Activated CD4-positive, alpha-beta T cell treated with anti-CD3 and anti-CD28 coated beads, Interleukin-10, Interleukin-2, amounts not matched to agents 100 ng/mL and 50 ng/mL, durations not matched to agents 16 hours and 8 hours (primary cell): Measurements from ENCODE around the gene SRC.
"Not testable (repeated sequence)": the region's sequence is repeated elsewhere in the genome, so short reads cannot be mapped to it uniquely, and the experiment has no call there.

Experiments
- DNase-seq: peaks from one replicate; pipeline ENCODE4 v3.0.0-alpha.2; 2020

SRC gene

DNA sequence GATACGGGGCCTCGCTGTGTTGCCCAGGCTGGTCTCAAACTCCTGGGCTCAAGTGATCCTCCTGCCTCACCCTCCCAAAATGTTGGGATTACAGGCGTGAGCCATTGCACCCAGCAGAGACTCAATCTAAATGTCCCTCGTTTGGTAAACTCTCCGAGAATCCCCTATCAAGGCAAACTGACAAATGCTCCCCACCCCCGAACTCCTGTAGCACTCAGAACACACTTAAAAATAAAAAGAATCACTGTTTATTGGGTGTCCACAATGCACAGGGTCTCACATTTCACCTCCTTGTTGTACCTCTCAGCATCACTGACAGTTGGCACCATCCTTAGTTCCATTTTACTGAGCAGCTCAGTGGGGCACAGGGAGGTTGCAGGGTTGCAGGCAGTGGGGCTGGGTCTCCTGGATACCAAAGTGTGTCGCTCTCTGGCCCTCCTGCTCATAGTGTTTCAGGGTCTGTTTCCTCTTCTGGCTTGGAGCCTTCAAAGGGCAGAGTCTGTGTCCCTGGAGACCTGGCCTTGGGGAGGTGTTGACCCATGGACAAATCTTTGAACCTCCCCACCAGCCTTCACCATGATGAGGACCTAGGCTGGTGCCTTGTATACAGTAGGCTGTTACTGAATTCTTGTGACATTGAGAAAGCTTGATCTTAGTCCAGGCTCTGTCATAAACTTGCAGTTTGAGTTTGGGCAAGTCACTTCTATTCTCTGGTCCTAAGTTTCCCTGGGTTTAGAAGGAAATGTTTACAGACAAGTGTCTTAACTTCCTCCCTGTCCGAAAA is 8.5 kb upstream of the SRC start:
- no peak for DNase-seq

DNA sequence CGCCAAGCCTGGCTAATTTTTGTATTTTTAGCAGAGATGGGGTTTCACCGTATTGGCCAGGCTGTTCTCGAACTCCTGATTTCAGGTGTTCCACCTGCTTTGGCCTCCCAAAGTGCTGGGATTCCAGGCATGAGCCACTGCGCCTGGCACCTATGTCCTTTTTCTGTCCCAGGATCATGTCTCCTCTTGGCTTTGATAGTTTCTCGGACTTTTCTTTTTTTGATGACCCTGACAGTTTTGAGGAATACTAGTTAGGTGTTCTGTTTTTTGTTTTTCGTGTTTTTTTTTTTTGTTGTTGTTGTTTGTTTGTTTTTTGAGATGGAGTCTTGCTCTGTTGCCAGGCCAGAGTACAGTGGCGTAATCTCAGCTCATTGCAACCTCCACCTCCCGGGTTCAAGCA is 7.6 kb upstream of the SRC start:
- not testable (repeated sequence) for DNase-seq

DNA sequence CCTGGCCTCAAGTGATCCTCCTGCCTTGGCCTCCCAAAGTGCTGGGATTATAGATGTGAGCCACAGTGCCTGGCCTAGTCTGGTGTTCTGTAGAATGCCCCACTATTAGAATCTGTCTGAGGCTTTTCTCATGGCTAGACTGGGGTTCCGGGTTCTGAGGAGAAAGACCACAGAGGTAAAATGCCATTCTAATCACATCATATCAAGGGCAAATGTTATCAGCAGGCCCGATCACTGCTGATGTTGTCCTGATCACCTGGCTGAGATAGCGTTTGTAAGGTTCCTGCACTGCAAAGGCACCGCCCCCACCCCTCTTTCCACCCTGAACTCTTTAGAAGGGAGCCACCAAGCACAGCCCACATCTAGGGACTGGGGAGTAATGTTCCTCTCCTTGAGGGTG is 6.7 kb upstream of the SRC start:
- DNase-seq: no peak

GRCh38 chr20:37339764-37340109 is 6.2 kb upstream of the SRC start:
- DNase-seq: not testable (repeated sequence)

GRCh38 chr20:37340998-37341397 is 4.9 kb upstream of the SRC start:
- no peak for DNase-seq

DNA sequence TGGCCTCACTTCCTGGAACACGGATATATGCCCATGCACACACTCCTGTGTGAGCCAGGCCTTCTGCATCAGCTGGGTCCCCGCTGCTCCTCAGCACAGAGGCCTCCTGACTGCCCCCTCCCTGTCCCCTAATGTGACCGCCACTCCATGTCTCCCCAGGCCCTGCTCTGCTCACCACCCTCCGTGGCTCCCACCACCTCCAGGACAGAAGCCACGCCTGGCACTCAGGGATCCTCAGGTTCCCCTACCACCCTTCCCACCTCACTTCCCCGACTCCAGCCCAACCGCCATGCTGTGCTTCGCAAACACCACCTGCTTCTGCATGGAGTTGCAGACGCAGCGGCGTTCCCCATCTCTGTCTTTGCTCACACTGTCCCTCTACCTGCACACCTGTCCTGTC is 4.3 kb upstream of the SRC start:
- DNase-seq: no peak

DNA sequence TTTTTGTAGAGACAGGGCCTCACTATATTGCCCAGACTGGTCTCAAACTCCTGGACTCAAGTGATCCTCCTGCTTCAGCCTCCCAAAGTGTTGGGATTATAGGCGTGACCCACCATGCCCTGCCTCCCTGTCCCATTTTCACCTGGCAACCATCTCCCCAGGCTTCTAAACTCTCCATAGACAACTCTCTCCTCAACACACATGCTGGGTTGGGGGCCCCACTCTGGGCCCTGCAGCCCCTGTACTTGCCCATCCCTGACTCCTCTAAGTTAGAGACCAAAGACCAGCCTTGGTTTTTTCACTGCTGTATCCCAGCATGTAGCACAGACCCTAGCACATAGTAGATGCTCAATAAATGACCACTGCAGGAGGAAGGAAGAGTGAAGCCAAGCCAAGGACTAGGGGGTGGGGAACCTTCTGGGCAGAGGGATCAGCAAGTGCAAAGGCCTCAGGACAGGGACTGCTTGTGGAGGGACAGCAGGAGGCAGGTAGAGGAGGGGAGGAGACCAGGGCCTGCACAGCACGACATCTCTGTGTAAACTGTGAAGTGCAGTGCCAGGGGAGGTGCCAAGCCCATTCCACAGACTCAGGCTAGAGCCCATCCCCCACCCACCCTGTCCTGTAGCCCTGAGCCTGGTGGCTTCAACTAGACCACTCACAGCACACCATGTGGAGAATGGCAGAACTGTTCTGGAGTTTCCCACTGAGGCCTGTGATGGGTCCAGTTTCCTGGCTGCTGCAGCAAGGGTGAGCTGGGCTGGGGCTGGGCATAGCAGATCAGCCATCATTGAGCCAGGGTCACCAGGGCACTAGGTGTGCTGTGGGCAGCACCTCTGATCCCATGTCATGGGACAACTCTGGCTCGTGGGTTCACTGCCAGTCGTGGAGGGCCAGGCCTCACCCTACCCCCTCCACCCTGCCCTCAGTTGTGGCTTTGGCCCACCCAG is 3.4 kb upstream of the SRC start:
- no peak for DNase-seq

GRCh38 chr20:37343212-37343993 is 2.5 kb upstream of the SRC start:
- DNase-seq: no peak

DNA sequence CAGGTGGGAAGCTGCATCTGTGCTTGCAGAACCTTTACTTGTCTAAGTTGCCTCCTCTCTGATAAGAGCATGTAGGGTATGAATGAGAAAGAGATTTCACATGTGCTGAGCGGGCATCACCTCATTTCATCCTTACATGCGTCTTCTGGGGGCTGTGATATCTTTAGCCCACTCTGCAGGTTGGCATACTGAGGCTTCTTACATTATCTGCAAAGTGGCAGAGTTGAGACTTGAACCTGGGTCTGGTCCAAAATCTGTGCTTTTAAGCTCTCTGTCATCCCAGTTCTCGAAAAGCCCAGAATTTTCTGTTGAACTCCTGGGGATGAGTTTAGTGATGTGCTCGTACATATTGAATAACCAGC is 2.0 kb upstream of the SRC start:
- DNase-seq: no peak

DNA sequence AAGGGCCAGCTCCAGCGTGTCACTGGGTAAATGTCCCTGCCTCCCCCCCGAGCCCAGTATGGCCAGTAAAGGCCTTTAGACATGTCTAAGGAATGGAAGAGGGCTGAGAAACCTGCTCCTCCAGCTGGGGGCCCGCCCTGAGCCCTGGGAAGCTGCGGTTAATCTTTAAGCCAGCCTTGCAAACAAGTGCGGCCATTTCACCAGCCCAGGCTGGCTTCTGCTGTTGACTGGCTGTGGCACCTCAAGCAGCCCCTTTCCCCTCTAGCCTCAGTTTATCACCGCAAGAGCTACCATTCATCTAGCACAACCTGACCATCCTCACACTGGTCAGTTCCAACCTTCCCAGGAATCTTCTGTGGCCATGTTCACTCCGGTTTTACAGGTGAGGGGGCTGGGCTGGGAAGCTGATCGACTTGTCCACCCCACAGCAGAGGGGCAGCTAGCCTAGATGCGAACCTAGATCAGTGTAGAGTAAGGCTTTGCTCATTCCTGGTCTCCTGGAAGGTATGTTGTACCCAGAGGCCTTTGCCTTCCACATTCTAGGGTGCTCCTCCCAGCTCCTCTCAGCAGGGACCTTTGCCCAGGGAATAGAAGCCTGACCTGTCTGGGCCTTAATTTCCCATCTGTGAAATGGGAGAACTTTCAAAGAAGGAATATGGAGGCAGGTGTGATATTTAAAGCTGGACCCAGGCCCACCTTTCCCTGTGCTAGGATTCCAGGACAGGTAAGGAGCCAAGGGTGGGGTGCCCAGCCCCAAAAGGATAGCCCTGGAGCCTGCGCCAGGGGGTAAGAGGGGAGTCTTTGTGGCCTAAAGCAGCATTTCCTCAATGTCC is 1.2 kb upstream of the SRC start:
- DNase-seq: no peak

DNA sequence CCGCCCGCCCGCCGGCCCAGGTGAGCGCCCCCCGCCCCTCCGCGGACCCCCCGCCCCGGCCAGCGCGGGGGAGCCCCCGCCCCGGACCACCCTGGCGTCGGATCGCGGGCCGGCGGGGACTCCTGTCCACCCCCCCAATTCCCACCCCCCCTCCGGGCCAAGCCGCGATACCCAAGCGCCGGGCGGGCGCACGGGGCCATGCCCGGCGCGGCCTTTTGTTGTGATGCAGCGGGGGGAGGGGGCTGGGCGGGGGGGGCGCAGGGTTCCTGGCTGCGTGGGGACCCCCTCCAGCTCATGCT is 245 bp downstream of the SRC start:
- no peak for DNase-seq

GRCh38 chr20:37346535-37347346 is 801 bp downstream of the SRC start:
- DNase-seq: no peak

DNA sequence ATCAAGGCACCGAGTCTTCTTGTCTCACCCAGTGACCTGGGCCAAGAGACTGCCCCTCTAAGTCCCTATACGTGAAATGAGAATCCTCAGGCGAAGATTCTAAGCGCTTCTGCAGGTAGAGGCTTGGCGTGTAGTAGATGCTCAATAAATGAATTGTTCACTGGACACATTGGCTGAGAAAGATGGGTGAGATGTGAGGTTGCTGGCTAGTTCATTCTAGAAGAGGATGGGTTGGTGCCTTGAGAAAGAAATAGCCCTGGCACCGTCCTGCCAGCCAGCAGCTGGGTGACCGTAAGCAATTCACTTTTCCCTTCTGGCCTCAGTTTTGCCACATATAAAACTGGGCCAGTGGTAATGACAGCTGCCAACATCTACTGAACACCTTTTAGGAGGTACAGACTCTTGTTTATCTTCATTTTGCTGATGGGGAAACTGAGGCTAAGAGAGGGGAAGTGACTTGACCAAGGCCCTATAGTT is 1.4 kb downstream of the SRC start:
- no peak for DNase-seq

GRCh38 chr20:37347891-37348791 is 2.2 kb downstream of the SRC start:
- peak; percentile 25 for DNase-seq

DNA sequence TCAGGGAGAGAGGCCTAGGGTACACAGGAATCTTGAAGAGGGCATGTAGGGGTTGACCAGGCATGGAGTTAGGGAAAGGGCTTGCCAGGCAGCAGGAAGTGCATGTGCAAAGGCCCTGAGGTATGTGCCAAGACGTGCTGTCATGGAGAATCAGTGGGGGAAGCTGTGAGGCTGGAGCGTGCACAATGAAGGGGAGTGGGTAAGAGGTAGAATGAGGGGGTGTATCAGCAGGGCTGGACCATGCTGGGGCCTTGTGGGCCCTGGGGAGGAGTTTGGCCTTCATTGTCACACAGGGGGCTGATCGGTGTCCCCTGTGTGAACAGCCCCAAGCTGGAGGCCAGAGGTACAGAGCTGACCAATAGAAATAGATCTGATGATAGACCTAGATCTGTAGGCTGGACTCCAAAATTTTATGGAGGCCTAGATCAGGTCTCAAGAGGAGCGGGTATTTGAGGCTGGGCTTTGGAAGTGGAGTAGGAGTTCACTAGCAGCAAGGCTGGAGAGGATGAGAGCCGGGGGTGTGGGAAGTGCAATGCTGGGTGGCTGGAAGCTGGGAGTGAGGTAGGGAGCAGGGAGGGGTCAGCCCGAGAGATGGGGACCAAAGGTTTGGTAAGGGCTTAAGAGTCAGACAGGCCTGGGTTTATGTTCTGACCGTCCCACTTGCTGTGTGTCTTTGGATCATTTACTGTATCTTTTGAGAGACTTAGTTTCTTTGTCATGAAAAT is 3.0 kb downstream of the SRC start:
- no peak for DNase-seq

- DNase-seq: no peak
These were observed 3.9 kb downstream of the SRC start for GRCh38 chr20:37349517-37350491.

- DNase-seq: no peak
These were observed 5.0 kb downstream of the SRC start for GRCh38 chr20:37350649-37351574.
